Mucosa of stomach (tissue), 1 donor: Measurements from ENCODE around the gene CELF2.

Experiments
- H3K27me3 ChIP-seq: one replicate; pipeline ENCODE4 v1.7.0; 2013; ENCODE audit warnings: mild to moderate bottlenecking, low read length; ENCODE audit not compliant: control insufficient read depth, insufficient read depth
- H3K36me3 ChIP-seq: one replicate; pipeline ENCODE4 v1.7.0; 2013; ENCODE audit warnings: low read length; ENCODE audit not compliant: control insufficient read depth, insufficient read depth
- H3K4me1 ChIP-seq: one replicate; pipeline ENCODE4 v1.7.0; 2013; ENCODE audit warnings: mild to moderate bottlenecking, low read length; ENCODE audit not compliant: control insufficient read depth, insufficient read depth
- H3K4me3 ChIP-seq: one replicate; pipeline ENCODE4 v1.7.0; 2013; ENCODE audit warnings: low read length
- H3K9ac ChIP-seq: one replicate; pipeline ENCODE4 v1.7.0; 2013; ENCODE audit warnings: mild to moderate bottlenecking, low read length, moderate library complexity
- H3K9me3 ChIP-seq: one replicate; pipeline ENCODE4 v1.7.0; 2013; ENCODE audit warnings: mild to moderate bottlenecking, low read length, moderate library complexity; ENCODE audit not compliant: control insufficient read depth
- donor health status: Pancreatic carcinoma.

Gene CELF2

DNA sequence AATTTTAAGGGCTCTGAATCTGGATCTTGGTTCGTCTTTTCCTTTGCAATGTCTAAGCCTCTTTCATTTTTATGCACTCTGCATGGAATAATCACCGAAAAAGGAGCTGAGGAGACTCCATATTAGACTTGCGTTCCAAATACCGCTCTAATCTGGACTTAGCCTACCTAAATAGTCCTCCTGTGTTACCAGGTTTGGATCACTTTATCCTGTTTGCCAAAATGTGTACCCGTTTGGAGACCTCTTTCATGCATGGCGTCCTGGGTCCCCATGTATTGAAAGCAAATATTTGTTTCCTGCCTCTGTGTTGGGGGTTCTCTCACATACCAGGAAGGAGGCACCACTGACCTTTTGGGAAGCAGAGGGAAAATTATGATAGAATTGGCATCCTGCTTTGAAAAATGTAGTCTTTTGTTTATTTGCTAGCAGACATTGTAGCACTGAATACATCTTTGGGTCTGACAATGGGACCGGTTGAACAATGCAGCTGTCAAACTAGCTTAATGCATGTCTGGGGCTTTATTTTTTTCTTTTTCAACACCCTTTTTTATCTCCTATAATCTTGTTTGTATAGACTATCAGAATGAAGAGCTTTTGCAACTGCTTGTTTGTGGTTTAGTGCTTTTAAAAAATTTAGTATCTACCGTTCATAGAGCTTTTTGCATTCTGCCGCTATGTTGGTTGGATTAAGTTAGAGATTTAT, 11.8 kb upstream of the CELF2 start:
- Histone ChIP-seq H3K4me3 (no peak overlapping the region), H3K4me1 (no peaks in the 10 kb centered on the region), H3K9ac (no peak overlapping the region)

DNA sequence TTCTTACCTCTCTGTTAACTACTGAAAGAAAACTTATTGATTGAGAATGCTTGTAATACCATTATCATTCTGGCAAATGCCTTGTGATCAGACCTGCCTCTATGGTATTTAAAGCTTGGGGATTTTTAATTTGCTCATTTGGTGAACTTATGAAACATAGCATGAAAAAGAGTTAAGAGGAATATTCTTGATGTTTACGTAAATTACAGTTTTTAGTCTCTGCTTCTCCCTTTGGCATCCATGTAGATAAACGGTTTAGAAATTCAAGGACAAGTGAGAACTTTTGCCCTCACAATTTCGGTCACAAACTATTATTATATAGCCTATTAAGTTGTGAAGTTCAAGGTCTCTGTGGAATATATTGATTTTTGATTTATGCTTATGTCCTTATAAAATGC, 11.2 kb upstream of the CELF2 start:
- Histone ChIP-seq H3K36me3 (no peaks in the 10 kb centered on the region), H3K4me1 (no peaks in the 10 kb centered on the region), H3K4me3 (no peak overlapping the region), H3K27me3 (peaks cover 12% of the 10 kb centered on the region), H3K9ac (no peak overlapping the region), H3K9me3 (no peaks in the 10 kb centered on the region)

More for the DNA sequence above, 11.8 kb upstream of the CELF2 start:
- Histone ChIP-seq H3K36me3 (no peaks in the 10 kb centered on the region), H3K9me3 (no peaks in the 10 kb centered on the region), H3K27me3 (peaks cover 12% of the 10 kb centered on the region)

DNA sequence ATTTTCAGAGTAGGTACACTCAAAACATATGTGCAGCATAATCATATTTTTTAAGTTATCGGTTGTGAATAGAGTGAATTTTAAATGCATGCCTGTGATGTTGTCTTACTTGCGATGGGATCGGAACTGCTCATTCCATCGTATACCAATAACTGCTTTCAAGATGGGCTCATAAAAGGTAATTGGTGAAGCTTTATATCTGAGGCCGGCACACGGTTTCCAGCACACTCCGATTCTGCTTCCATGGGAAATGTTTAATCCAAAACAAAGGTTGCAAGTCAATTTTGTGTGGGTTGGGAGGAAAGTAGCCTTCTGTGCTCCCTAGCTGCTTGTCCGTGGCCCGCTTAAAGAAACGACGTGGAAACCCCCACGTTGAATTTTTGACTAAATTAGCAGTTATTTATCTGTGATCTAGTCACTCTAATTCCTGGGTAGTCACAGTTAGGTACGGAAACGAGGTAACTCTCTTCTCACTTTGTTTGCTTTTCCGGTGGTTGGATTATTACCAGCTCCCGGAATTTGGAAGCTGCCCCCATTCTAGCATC, 10.1 kb upstream of the CELF2 start:
- no peaks in the 10 kb centered on the region for H3K4me1 ChIP-seq
- H3K9ac ChIP-seq: no peak overlapping the region
- H3K4me3 ChIP-seq: no peak overlapping the region
- H3K27me3 ChIP-seq: peaks cover 12% of the 10 kb centered on the region
- H3K9me3 ChIP-seq: no peaks in the 10 kb centered on the region
- no peaks in the 10 kb centered on the region for H3K36me3 ChIP-seq

DNA sequence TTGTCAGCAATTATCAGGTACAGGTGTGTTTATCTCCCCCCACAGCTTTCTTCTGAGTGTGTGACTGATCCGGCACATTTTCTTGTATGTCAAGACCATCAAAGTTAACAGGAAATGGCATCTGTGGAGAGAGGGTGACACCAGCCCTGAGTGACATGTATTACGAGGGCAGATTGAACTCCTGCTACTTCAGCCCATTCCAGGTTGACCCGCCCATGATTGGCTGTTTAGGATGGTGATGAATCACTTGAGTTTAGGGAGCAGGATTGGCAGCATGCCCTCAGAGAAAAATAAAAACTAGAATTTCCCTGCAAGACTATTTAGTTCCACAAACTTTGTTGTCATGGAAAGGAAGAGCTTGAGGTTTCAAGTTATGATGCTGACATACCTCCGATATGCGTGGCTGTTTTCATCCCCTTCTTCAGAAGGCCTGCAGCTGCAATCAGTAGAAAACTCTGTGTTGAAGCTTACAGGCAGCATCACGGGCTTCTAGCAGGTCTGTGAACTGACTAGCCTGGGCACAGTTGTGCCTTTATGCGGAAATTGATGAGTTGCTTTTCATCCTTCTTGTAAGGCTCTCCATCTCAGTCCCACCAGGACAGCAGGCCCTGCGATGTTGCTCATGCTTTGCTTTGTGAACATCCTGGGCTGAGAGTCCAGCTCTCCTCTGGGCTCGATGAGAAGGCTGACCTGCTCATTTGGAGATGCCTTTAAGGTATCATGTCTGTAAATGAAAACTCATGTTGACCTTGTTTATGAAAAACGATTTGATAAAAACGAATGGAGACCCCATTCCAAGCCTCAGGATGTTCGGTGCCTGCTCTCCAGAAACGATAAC, 8.0 kb upstream of the CELF2 start:
- no peaks in the 10 kb centered on the region for H3K36me3 ChIP-seq
- H3K9me3 ChIP-seq: no peaks in the 10 kb centered on the region
- H3K4me1 ChIP-seq: no peaks in the 10 kb centered on the region
- no peak overlapping the region for H3K4me3 ChIP-seq
- peaks cover 17% of the 10 kb centered on the region for H3K27me3 ChIP-seq
- H3K9ac ChIP-seq: no peak overlapping the region

DNA sequence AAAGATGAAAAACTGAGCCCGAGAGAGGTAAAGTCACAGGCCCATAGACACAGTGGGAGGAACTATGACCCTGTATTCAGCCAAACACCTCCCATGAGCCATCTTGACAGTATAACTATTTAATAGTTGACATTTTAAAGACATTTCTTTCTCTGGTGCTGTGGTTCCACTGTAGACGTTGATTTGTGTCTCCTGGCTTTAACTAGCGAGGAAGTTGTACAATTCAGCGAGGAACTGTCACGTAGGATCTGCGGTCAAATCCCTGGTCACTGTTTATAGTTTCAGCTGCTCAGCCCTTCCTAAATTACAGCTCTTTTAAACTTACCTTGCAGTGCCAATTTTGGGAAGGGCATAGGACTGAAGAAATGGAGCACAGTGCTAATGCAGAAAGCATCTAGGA, 7.1 kb upstream of the CELF2 start:
- H3K9ac ChIP-seq: no peak overlapping the region
- no peak overlapping the region for H3K4me3 ChIP-seq
- no peaks in the 10 kb centered on the region for H3K4me1 ChIP-seq
- peaks cover 10% of the 10 kb centered on the region for H3K27me3 ChIP-seq
- H3K36me3 ChIP-seq: no peaks in the 10 kb centered on the region
- no peaks in the 10 kb centered on the region for H3K9me3 ChIP-seq

DNA sequence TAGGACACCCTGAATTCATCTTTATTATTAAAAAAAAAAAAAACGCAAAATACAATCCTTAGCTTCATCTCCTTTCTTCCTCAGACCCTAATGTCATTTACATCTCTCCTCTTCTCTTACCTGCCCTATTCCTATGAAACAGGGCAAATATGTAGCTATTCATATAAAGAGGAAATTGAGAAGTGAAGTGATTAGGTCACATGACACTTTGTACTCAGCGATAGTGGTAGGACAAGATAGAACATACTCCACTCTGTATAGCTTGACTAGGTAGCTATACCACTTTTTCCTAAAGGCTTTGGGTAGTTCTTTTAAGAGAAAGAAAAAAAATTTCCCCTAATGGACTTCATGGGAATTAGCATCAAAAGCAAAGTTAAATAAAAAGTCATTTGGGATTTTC, 6.2 kb upstream of the CELF2 start:
- Histone ChIP-seq H3K4me3 (no peak overlapping the region), H3K36me3 (no peaks in the 10 kb centered on the region), H3K9me3 (no peaks in the 10 kb centered on the region), H3K9ac (no peak overlapping the region), H3K27me3 (peaks cover 5% of the 10 kb centered on the region), H3K4me1 (no peaks in the 10 kb centered on the region)

DNA sequence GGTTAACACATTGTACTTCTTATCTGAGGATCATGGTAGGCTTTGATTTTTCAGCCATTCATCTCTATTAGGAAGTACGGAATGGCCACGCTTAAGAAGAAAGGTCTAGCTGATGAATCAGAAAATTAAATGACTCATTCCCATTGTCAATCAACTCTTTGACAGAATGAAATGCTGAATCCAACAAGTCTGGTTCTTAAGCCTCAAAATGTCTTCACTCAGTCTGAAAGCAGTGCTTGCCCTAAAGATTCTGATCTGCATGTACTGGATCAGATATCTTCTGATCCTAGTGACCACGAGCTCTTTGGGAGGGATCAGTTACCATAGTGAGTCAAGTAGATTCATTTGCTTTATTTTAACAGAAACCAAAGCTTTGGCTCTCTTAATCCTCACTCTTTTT, 5.7 kb upstream of the CELF2 start:
- H3K27me3 ChIP-seq: peaks cover 6% of the 10 kb centered on the region
- no peaks in the 10 kb centered on the region for H3K4me1 ChIP-seq
- H3K36me3 ChIP-seq: no peaks in the 10 kb centered on the region
- H3K9ac ChIP-seq: no peak overlapping the region
- no peak overlapping the region for H3K4me3 ChIP-seq
- no peaks in the 10 kb centered on the region for H3K9me3 ChIP-seq

DNA sequence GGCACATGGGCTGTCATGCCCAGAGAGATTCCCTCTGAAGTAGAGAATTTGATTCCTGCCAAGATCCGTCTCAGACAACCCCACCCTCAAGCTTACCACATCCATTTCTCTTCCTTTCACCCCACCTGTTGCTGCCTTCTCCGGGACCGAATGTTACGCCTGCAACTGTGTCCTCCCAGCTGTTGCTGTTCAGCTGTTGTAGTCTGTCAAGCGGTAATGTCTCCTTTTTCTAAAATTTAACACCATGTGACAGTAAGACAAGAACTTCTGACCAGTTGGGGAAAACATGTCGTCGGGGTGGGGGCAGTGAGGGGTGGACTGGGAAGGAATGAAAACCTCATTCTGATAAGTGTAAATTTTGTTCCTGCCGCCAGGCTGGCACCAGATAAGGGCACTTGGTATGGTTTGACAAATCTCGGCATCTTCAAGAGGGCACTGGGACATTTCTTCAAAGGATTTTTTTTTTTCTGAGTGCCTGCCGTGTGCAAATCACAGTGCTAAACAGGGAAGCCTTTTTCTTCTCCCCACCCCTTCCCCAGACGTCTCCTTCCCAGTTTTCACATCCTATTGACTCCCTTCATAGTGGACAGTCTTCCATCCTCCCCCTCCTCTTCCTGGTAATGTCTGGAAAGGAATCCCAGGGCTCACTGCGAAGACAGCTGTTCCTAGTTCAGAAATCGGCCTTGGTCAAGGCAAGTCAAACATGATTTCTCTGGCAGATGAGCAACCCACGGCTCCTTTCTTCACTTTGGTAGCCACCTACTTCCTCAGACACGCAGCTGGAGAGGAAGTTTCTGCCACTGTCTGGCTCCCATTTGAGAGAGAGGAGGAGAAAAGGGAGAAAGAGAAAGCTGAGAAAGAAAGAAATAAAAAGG, 5.0 kb upstream of the CELF2 start:
- Histone ChIP-seq H3K9ac (no peak overlapping the region), H3K9me3 (no peaks in the 10 kb centered on the region), H3K4me3 (no peak overlapping the region), H3K36me3 (no peaks in the 10 kb centered on the region), H3K27me3 (peaks cover 11% of the 10 kb centered on the region), H3K4me1 (no peaks in the 10 kb centered on the region)

DNA sequence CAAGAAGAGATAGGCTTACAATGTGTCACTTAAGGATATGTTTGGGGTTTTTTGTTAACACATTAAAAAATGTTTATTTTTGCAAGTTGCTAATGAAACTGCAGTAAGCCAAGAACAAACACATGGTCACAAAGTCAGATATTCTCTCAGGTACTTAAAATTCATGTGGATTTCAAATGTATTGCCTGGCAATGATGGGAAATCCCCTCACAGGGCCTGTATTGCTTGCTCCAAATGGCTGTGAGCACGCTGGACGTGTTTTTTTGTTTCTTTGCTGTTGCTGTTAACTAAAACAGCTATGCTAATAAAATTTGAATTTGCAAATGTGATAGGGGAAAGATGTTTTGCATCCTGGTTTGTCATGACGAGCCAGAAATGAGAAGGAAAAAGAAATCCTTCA, 3.8 kb upstream of the CELF2 start:
- no peaks in the 10 kb centered on the region for H3K4me1 ChIP-seq
- no peak overlapping the region for H3K4me3 ChIP-seq

DNA sequence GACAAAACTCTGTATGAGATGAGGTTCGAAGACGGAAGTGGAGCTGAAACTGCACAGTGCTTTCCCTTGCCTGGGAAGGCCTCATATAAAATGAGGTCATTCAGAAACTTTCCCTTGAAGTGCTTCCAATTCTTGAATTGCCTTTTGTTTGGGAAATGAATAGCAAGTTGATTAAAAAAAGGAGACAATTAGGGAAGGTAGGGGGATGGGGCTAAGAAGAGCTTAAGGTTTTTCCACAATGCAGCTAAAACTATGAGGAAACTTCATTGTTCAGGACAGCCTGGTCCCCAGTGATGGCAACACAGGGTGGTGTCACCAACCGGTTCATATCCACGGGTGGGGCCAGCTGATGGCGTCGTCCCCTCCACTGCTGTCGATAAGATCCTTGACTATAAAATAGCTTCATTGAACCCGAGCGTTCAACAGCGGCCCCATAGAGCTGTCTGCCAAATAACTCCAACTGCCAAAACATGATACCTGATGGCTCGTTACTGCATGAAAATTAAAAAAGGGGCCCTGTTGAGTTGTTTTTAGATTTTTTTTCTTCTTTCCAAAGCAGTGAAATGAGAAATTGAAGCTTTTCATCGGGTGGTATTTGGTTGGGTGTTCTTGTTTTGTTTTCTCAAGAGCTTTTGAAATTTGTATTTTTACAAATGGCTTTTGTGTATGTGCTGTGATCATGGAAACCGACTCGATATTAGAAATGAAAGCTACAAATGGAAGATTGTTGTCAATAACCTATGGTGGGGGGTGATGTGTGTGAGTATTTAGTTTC, 2.8 kb upstream of the CELF2 start:
- no peaks in the 10 kb centered on the region for H3K4me1 ChIP-seq
- H3K9me3 ChIP-seq: no peaks in the 10 kb centered on the region
- H3K4me3 ChIP-seq: no peak overlapping the region
- H3K27me3 ChIP-seq: peaks cover 27% of the 10 kb centered on the region
- no peak overlapping the region for H3K9ac ChIP-seq
- H3K36me3 ChIP-seq: no peaks in the 10 kb centered on the region

More for the DNA sequence above, 3.8 kb upstream of the CELF2 start:
- Histone ChIP-seq H3K9me3 (no peaks in the 10 kb centered on the region), H3K27me3 (peaks cover 18% of the 10 kb centered on the region), H3K36me3 (no peaks in the 10 kb centered on the region), H3K9ac (no peak overlapping the region)

DNA sequence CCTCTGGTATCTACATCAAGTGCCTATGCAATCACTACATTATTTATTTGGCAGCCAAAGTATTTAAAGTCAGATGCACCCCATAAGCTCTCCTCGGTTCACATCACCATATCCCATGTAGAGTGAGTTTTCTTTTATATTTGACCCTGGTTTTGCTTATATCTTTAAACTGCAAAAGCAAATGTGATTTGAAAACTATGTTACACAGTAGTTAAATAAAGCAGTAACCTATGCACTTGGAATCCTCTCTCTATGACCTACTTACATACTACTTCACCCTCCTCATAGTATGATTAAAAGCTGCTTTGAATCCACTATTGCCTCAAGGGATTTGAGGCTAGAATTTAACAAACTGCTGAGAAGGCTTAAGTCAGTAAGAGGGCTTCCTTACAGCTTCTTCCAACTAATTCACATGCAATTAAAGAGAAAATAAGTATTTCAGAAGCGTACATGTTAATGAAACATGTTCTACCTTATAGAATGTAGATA, 2.2 kb upstream of the CELF2 start:
- Histone ChIP-seq H3K4me1 (no peaks in the 10 kb centered on the region), H3K9ac (no peak overlapping the region), H3K36me3 (no peaks in the 10 kb centered on the region), H3K9me3 (no peaks in the 10 kb centered on the region), H3K27me3 (peaks cover 28% of the 10 kb centered on the region), H3K4me3 (no peak overlapping the region)
